Glomerular visceral epithelial cell (primary cell): ENCODE measurements around the gene SLBP.

ENCODE experiments used
- DNase-seq: peaks from one replicate; pipeline ENCODE4 v3.0.0-alpha.2; 2016; ENCODE audit errors: extremely low spot score

The SLBP gene

DNA sequence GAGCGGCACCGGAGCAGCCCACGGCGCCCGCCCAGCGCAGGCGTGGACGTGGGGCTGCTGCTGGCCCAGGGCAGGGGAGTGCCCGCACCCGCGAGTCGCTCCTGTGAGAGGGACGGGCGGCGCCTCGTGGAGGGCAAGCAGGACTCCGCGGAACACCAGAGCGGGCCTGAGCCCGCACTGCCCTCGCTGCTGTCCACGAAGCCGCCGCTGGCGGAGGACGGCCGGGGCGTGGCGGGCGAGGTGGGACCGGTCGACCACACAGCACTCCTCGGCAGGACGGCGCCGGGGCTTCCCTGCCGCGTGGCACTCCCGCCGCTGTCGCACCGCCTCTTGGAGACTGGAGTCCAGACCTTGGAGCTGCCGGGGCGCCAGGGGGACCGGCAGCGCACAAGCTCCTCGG is 57.0 kb downstream of the SLBP start:
- DNase-seq: no peak

GRCh38 chr4:1654216-1654955 is 57.7 kb downstream of the SLBP start:
- DNase-seq: no peak

- no peak for DNase-seq
Observed at GRCh38 chr4:1653776-1654175, 58.3 kb downstream of the SLBP start.

DNA sequence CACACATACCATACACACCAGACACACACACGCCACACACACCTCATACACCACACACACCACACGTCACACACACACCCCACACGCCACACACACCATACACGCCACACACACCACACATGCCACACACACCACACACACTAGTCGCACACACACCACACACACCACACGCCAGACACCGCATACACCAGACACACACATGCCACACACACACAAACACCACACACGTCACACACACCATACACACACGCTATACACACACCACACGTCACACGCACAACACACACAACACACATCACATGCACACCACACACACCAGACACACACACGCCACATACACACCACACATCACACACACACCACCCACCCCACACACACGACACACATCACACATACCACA is 60.0 kb downstream of the SLBP start:
- DNase-seq: no peak

- DNase-seq: no peak
Observed at GRCh38 chr4:1651609-1652008, 60.5 kb downstream of the SLBP start.

GRCh38 chr4:1648962-1649361 is 63.2 kb downstream of the SLBP start:
- no peak for DNase-seq

- no peak for DNase-seq
Observed at GRCh38 chr4:1647432-1647831, 64.7 kb downstream of the SLBP start.

GRCh38 chr4:1646690-1647089 is 65.4 kb downstream of the SLBP start:
- no peak for DNase-seq

DNA sequence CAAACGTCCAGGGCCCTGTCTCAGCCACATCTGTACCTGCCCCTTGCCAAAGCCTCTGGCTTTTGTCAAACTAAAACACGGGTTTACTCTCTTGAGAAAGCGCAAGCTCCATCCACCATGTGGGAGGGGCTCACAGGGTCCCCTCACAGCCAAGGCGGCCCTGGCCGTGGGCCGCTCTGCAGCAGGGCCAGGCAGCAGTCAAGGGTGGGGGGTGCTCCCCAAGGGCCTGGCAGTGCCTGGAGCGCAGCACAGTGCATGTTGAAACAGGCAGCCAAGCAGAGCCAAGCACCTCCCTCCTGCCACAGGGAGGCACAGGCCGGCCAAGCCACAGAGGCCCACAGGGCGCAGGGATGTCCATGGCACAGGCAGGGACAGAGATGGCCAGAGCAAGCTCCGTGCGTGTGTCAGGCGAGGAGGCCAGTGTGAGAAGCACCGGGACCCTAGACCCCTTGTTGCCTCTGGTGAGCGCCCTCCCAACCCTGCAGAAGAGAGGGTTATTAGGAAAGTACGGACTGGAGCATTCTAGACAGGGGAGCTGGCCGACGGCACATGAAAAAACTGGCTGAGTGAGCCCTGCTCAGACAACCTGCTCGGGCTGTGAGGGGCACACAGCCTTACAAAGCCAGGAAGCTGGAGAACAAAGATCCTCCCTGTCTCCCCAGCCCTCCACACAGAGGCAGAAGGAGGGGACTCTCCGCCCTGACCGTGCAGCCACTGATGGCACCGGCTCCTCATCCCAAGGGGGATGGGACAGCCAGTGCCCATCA is 67.0 kb downstream of the SLBP start:
- DNase-seq: no peak

DNA sequence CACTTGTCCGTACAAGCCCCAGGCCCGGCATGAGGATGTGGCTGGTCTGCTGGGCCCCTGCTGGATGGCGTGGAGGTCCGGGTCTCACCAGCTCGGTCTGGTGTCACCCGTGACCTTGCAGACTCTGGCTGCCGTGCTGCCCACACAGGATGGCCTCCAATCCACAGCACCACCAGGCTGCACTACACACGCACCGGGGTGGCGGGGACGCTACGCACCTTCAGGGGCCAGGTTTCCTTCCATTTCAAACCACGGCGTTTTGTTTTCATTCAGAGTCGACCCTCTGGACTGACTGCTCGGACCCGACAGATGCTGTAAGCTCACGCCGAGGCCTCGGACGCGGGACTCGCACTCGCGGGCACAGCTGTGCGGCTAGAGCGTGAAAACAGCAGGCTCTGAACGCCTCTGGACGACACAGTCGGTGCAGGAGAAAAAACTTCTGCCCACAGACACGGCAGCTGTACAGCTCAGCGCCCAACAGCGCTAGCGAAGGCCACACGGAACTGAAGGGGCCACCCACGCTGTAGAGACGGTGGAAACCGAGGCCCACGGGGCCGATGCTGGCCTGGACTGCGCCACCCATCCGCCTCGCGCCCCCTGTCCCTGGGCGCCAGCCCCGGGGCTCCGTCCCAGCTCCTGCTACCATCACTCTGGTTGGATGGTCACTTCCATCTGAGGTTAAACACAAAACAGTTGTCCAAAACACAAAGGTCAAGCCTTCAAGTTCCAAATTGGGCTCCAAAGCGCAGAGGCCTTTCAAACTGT is 68.0 kb downstream of the SLBP start:
- no peak for DNase-seq
